HepG2 (cell line): ENCODE data around the gene EZH2. TPM values are rescaled to one million over a fixed set of nuclear protein-coding genes. Genes with fewer than 3 reads are reported as not detected.

Experiments
- ATAC-seq: fragments of 200-7000 bp; cut with Tn5 transposase; 3 replicates; pipeline ENCODE4 v1.9.1; 2020; ENCODE audit warnings: mild to moderate bottlenecking, moderate library complexity
- BruUV-seq: library from RNA; stranded (reverse); fragments of 400-500 nt; replicated peaks from 2 replicates; lab custom pipeline; 2021; lab: Mats Ljungman, UMichigan
- CTCF ChIA-PET: fragments of 300-600 bp; formaldehyde crosslinking; extraction: SDS; loops from one replicate; lab custom pipeline; 2021; ENCODE audit warnings: low total read pairs, inconsistent platforms, low intra/inter-chr PET ratio; lab: Yijun Ruan, JAX
- POLR2A ChIA-PET: fragments of 350-600 bp; sonication (Branson Sonifier 250); formaldehyde crosslinking; loops from one replicate; lab custom pipeline; 2020; ENCODE audit warnings: antibody characterized with exemption, inconsistent platforms; lab: Yijun Ruan, JAX
- DNase-seq: peaks from one replicate; pipeline ENCODE4 v3.0.0-alpha.2; 2015; ENCODE audit warnings: low spot score
- FAIRE-seq: peaks from 3 replicates; lab custom pipeline; 2011; peaks lifted over from hg19 to GRCh38; lab: Jason Lieb, UNC
- H2AFZ ChIP-seq: one replicate; pipeline ENCODE4 v1.6.1; 2011; ENCODE audit warnings: low read length, inconsistent platforms
- H3K27ac ChIP-seq: fragments of 300-600 bp; 3 replicates; pipeline ENCODE4 v1.8.0; 2011; ENCODE audit warnings: mixed run types, mild to moderate bottlenecking, mixed read lengths, low read length, inconsistent platforms; ENCODE audit not compliant: insufficient read depth; ENCODE audit errors: extremely low read length
- H3K27me3 ChIP-seq, 2 experiments: fragments of 200-600 bp in 1 of 2; 2 replicates in 1 of 2; 3 replicates in 1 of 2; pipeline versions ENCODE4 v1.6.0 to v1.8.0; 2011; ENCODE audit warnings: low read length in 2 of 2, mild to moderate bottlenecking in 2 of 2, moderate library complexity in 2 of 2, inconsistent platforms in 1 of 2; ENCODE audit not compliant: insufficient read depth in 2 of 2, control insufficient read depth in 1 of 2
- H3K36me3 ChIP-seq, 2 experiments: fragments of 200-600 bp in 1 of 2; replicated peaks in 1 of 2; 2 replicates in 1 of 2; 3 replicates in 1 of 2; pipeline versions ENCODE4 v1.5.1 to v1.8.0; 2011; ENCODE audit warnings: low read length in 2 of 2, inconsistent platforms in 1 of 2; ENCODE audit not compliant: insufficient read depth in 2 of 2, control insufficient read depth in 1 of 2
- H3K4me1 ChIP-seq: 2 replicates; pipeline ENCODE4 v1.5.1; 2012; ENCODE audit warnings: low read length, inconsistent platforms; ENCODE audit not compliant: insufficient read depth
- H3K4me2 ChIP-seq: 2 replicates; pipeline ENCODE4 v1.6.0; 2011; ENCODE audit warnings: low read depth, low read length, inconsistent platforms
- H3K4me3 ChIP-seq, 3 experiments: fragments of 200-600 bp in 1 of 3; sonication (generic), shearing (Covaris generic) in 1 of 3; replicated peaks in 1 of 3; 2 replicates each; pipeline ENCODE4 v1.5.1; 2011 to 2016; ENCODE audit warnings: low read length in 3 of 3, inconsistent platforms in 2 of 3, low read depth in 2 of 3, mild to moderate bottlenecking in 2 of 3, control low read depth in 1 of 3, mixed read lengths in 1 of 3; ENCODE audit not compliant: insufficient read depth in 1 of 3
- H3K79me2 ChIP-seq: one replicate; pipeline ENCODE4 v1.6.1; 2011; ENCODE audit warnings: low read length, inconsistent platforms; ENCODE audit not compliant: insufficient read depth
- H3K9ac ChIP-seq: 2 replicates; pipeline ENCODE4 v1.6.0; 2011; ENCODE audit warnings: mild to moderate bottlenecking, low read depth, low read length, inconsistent platforms; ENCODE audit not compliant: insufficient read depth
- H3K9me3 ChIP-seq: 2 replicates; pipeline ENCODE4 v1.5.1; 2012; ENCODE audit warnings: mild to moderate bottlenecking, low read length
- H4K20me1 ChIP-seq: 2 replicates; pipeline ENCODE4 v1.6.0; 2011; ENCODE audit warnings: inconsistent platforms, mild to moderate bottlenecking, low read length, moderate library complexity; ENCODE audit not compliant: insufficient read depth
- AHDC1 ChIP-seq: sonication (generic); formaldehyde crosslinking; IDR thresholded peaks from 2 replicates; pipeline ENCODE4 v1.5.1; 2020; ENCODE audit warnings: mild to moderate bottlenecking, missing genetic modification reagents, borderline replicate concordance
- CHCHD3 ChIP-seq: sonication (generic); formaldehyde crosslinking; IDR thresholded peaks from 2 replicates; pipeline ENCODE4 v1.8.0; 2022; ENCODE audit warnings: mild to moderate bottlenecking, missing genetic modification reagents, moderate library complexity
- ESRRA ChIP-seq: sonication (generic); formaldehyde crosslinking; IDR thresholded peaks from 2 replicates; pipeline ENCODE4 v1.5.1; 2020; ENCODE audit warnings: mild to moderate bottlenecking, low read depth, missing genetic modification reagents
- KDM5A ChIP-seq: fragments of 200-600 bp; sonication (generic); IDR thresholded peaks from 2 replicates; pipeline ENCODE4 v1.7.0; 2018; ENCODE audit warnings: antibody characterized with exemption, mild to moderate bottlenecking, low read length, borderline replicate concordance
- NFRKB ChIP-seq: fragments of 450-650 bp; IDR thresholded peaks from 2 replicates; pipeline ENCODE4 v1.6.1; 2017
- SMC3 ChIP-seq: IDR thresholded peaks from 2 replicates; pipeline ENCODE4 v1.6.1; 2011; ENCODE audit warnings: low read length, improper control_type of control experiment
- TCF7 ChIP-seq: sonication (generic); IDR thresholded peaks from 2 replicates; pipeline ENCODE4 v1.6.1; 2016; ENCODE audit warnings: antibody characterized with exemption, low read depth
- ZNF30 ChIP-seq: sonication (generic); formaldehyde crosslinking; IDR thresholded peaks from 2 replicates; pipeline ENCODE4 v1.5.0; 2020; ENCODE audit warnings: mild to moderate bottlenecking, missing genetic modification reagents
- ZNF329 ChIP-seq: sonication (generic); formaldehyde crosslinking; IDR thresholded peaks from 2 replicates; pipeline ENCODE4 v1.9.0; 2021; ENCODE audit warnings: low read depth, mild to moderate bottlenecking, missing genetic modification reagents
- ZNF737 ChIP-seq: sonication (generic); formaldehyde crosslinking; IDR thresholded peaks from 2 replicates; pipeline ENCODE4 v1.5.0; 2020; ENCODE audit warnings: missing genetic modification reagents, mild to moderate bottlenecking, borderline replicate concordance
- ZNF761 ChIP-seq: sonication (generic); formaldehyde crosslinking; conservative IDR thresholded peaks from 2 replicates; pipeline ENCODE4 v1.4.0; 2020; ENCODE audit warnings: mild to moderate bottlenecking, missing genetic modification reagents
- WGBS: methylation state at CpG from one replicate; pipeline ENCODE4 v1.1.6; 2017; ENCODE audit warnings: low lambda C conversion rate; 5-methylcytosine and 5-hydroxymethylcytosine counted together
- in situ Hi-C: cut with HindIII; loops from 2 replicates; pipeline ENCODE4 v1.10.0; 2017; ENCODE audit warnings: low pct_unique_long_range_greater_than_20kb; ENCODE audit not compliant: extremely low pct_ligation_motif_present
- intact Hi-C: fragments of 100-400 bp; cut with micrococcal nuclease; formaldehyde crosslinking; loops from one replicate; pipeline ENCODE4 v1.10.0; 2022; ENCODE audit not compliant: unreplicated experiment
- polyA plus RNA-seq, 8 experiments: library from polyadenylated mRNA; depleted of rRNA in 3 of 8; stranded (reverse) in 7 of 8; unstranded in 1 of 8; fragments of >200 nt; fragmentation: Illumina TruSeq in 4 of 8; extraction: Trizol in 4 of 8; gene quantifications; 2 replicates each; pipeline versions ENCODE4 v1.2.1 to v1.2.3, GENCODE V29; 2011 to 2016; ENCODE audit warnings: low read depth in 4 of 8, missing spikeins in 1 of 8, mixed read lengths in 1 of 8; ENCODE audit not compliant: insufficient read depth in 1 of 8
- total RNA-seq, 5 experiments: library from RNA; depleted of rRNA; stranded (reverse); fragments of >200 nt; fragmentation: Illumina TruSeq; extraction: Trizol; gene quantifications; 2 replicates each; pipeline ENCODE4 v1.2.3, GENCODE V29; 2016; ENCODE audit warnings: low read depth in 1 of 5

Gene EZH2
- total and polyA plus RNA-seq, 2 of the 13 experiments (the other 11 are each of a cell fraction or from before 2014, with no cell fraction given): 26.0 to 34.3 TPM

- intact Hi-C loops: no loop called here
- H3K36me3 ChIP-seq: peaks cover 4 to 45% of the 10 kb centered on the region in 2 experiments; a peak in 3 of 5 replicates
- no peaks in the 10 kb centered on the region for H3K79me2 ChIP-seq
- 96% methylated on average over 2 of the region's 2 CpGs for WGBS
- no peak overlapping the region for H3K4me2 ChIP-seq
- H3K9ac ChIP-seq: no peak overlapping the region
- H2AFZ ChIP-seq: no peak overlapping the region
- no peaks in the 10 kb centered on the region for H3K9me3 ChIP-seq
- FAIRE-seq (no peak), ATAC-seq (no peak), DNase-seq (no peak)
- no peaks in the 10 kb centered on the region for H3K4me1 ChIP-seq
- ChIA-PET POLR2A (no interaction called here), CTCF (no interaction called here)
- H4K20me1 ChIP-seq: no peaks in the 10 kb centered on the region
- BruUV-seq: no TSS peak
- no peak overlapping the region for H3K27ac ChIP-seq
- H3K27me3 ChIP-seq: no peaks in the 10 kb centered on the region
- in situ Hi-C loops: no loop called here
- no peak overlapping the region for H3K4me3 ChIP-seq
- no peak for TF ChIP-seq ESRRA (CRISPR knock-in tag)
- TF ChIP-seq CHCHD3 (CRISPR knock-in tag): no peak
- no peak for TF ChIP-seq AHDC1 (CRISPR knock-in tag)
- TF ChIP-seq ZNF329 (CRISPR knock-in tag): no peak
- TF ChIP-seq KDM5A: no peak
- TF ChIP-seq SMC3: no peak
- TF ChIP-seq NFRKB: no peak
- TF ChIP-seq ZNF737 (CRISPR knock-in tag): no peak
- no peak for TF ChIP-seq TCF7
- TF ChIP-seq ZNF761 (CRISPR knock-in tag): no peak
- TF ChIP-seq ZNF30 (CRISPR knock-in tag): no peak
These were observed 59.2 kb downstream of the EZH2 start for GRCh38 chr7:148824864-148825263.
